Ascending aorta (tissue), 2 donors: Measurements from ENCODE around the gene DPYD. TPM values are rescaled to one million over a fixed set of nuclear protein-coding genes. Genes with fewer than 3 reads are reported as not detected.

Source experiments
- DNase-seq, 2 donors: peaks; one replicate each; pipeline ENCODE4 v3.0.0-alpha.2; 2019; ENCODE audit warnings: low spot score in 2 of 2
- H3K27ac ChIP-seq, 2 donors: fragments of 200-600 bp; sonication (generic); one replicate each; pipeline ENCODE4 v1.5.1; 2016 to 2017; ENCODE audit warnings: mild to moderate bottlenecking in 1 of 2
- H3K27me3 ChIP-seq: fragments of 200-600 bp; sonication (generic); one replicate; pipeline ENCODE4 v1.5.1; 2017
- H3K36me3 ChIP-seq, 2 donors: fragments of 200-600 bp; sonication (generic); one replicate each; pipeline ENCODE4 v1.5.1; 2016
- H3K4me1 ChIP-seq, 2 donors: fragments of 200-600 bp; sonication (generic); one replicate each; pipeline ENCODE4 v1.5.1; 2016 to 2017; ENCODE audit warnings: mild to moderate bottlenecking in 1 of 2
- H3K4me3 ChIP-seq, 2 donors: fragments of 200-600 bp; sonication (generic); one replicate each; pipeline ENCODE4 v1.5.1; 2016 to 2017; ENCODE audit warnings: mild to moderate bottlenecking in 1 of 2
- H3K9me3 ChIP-seq, 2 donors: fragments of 200-600 bp; sonication (generic); one replicate each; pipeline ENCODE4 v1.5.1; 2016
- CTCF ChIP-seq, 3 experiments: fragments of 200-600 bp in 2 of 3; fragments of 450-650 bp in 1 of 3; sonication (generic) in 2 of 3; IDR thresholded peaks; one replicate each; pipeline ENCODE4 v1.5.1; 2016 to 2019; ENCODE audit warnings: antibody characterized with exemption in 3 of 3, mild to moderate bottlenecking in 1 of 3, moderate library complexity in 1 of 3
- intact Hi-C: fragments of 100-400 bp; cut with DNase I; formaldehyde crosslinking; loops from one replicate; pipeline ENCODE4 v1.15.1; 2023
- total RNA-seq: library from RNA; depleted of rRNA; stranded (reverse); fragments of >200 nt; gene quantifications from one replicate; pipeline ENCODE4 v1.1.0, GENCODE V29; 2016

Gene DPYD
- total RNA-seq, 1 donor from 2014 or later = 22.9 TPM

DNA sequence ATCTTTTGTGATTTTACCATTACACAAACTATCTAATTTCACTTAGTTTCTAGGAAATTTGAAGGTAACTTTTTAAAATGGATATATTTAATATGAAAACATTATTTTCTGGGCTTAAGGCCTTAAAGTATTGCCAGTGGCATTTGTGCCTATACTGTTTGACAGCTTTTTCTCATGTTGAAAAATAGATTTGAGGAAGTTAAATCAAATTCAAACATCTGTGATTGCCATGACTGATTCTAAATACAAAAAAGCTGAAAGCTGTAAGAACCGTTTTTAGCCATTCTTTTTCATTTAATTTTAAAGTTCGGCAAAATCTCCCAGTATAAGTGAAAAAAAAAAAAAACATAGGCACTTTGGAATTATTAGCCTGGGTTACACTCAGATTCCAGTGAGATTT, 301.1 kb downstream of the DPYD start:
- no peak for TF ChIP-seq CTCF (IDR thresholded peaks at IDR 0.05)
- no peaks in the 10 kb centered on the region for H3K9me3 ChIP-seq
- no peaks in the 10 kb centered on the region for H3K36me3 ChIP-seq
- H3K27me3 ChIP-seq = no peaks in the 10 kb centered on the region
- DNase-seq = no peak
- no peaks in the 10 kb centered on the region for H3K4me1 ChIP-seq
- H3K27ac ChIP-seq = no peak overlapping the region
- H3K4me3 ChIP-seq = no peak overlapping the region
- intact Hi-C loops = no loop called here

DNA sequence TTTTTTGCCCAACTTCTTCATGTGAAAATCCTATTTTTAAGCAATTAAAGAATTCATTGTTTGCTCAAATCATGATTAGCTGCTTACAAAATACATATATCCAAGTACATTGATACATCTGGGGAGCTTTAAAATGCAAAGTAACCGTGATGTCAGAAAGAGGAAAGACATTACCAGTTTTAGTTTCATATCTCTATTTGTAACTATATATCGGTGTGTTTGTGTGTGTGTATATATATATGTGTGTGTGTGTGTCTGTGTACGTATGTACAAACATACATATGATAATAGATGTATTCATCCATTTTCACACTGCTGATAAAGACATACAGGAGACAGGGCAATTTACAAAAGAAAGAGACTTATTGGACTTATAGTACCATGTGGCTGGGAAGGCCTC, 310.1 kb downstream of the DPYD start:
- intact Hi-C loops = no loop called here
- no peaks in the 10 kb centered on the region for H3K27me3 ChIP-seq
- H3K27ac ChIP-seq = no peak overlapping the region
- DNase-seq = no peak
- H3K9me3 ChIP-seq = no peaks in the 10 kb centered on the region
- no peak overlapping the region for H3K4me3 ChIP-seq
- no peak for TF ChIP-seq CTCF (IDR thresholded peaks at IDR 0.05)
- H3K4me1 ChIP-seq = no peaks in the 10 kb centered on the region
- no peaks in the 10 kb centered on the region for H3K36me3 ChIP-seq

- TF ChIP-seq CTCF (IDR thresholded peaks at IDR 0.05) = no peak
Measured at GRCh38 chr1:97610102-97610501, 310.7 kb downstream of the DPYD start.

GRCh38 chr1:97608272-97608671, 312.6 kb downstream of the DPYD start:
- TF ChIP-seq CTCF (IDR thresholded peaks at IDR 0.05) = no peak
- no peaks in the 10 kb centered on the region for H3K9me3 ChIP-seq
- intact Hi-C loops = no loop called here
- no peak overlapping the region for H3K27ac ChIP-seq
- no peaks in the 10 kb centered on the region for H3K36me3 ChIP-seq
- no peak overlapping the region for H3K4me3 ChIP-seq
- no peaks in the 10 kb centered on the region for H3K4me1 ChIP-seq
- no peak for DNase-seq
- no peaks in the 10 kb centered on the region for H3K27me3 ChIP-seq

More at GRCh38 chr1:97610102-97610501, 310.7 kb downstream of the DPYD start:
- Histone ChIP-seq H3K4me1 (no peaks in the 10 kb centered on the region), H3K27ac (no peak overlapping the region), H3K27me3 (no peaks in the 10 kb centered on the region), H3K9me3 (no peaks in the 10 kb centered on the region), H3K4me3 (no peak overlapping the region), H3K36me3 (no peaks in the 10 kb centered on the region)
- no peak for DNase-seq
- intact Hi-C loops = no loop called here

DNA sequence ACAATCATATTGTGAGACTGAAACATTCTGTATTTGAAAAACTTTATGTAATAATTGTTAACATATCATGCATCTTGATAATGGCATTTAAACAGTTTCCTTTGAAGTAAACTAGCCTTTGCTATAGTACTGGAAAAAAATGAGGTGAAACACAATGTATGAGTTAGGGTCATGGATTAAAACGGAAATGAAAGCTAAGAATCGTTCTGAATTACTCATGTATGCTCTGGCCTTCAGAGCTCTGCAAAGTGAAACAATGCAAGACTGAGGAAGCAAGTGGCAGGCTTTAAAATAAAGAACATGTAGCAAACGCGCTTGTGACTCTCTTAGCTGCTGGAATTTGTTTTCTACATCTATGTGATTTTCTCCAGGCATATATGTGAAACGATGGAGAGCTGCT, 317.1 kb downstream of the DPYD start:
- H3K4me3 ChIP-seq = no peak overlapping the region
- no peaks in the 10 kb centered on the region for H3K36me3 ChIP-seq
- no peak for DNase-seq
- no peaks in the 10 kb centered on the region for H3K9me3 ChIP-seq
- no peak overlapping the region for H3K27ac ChIP-seq
- H3K27me3 ChIP-seq = no peaks in the 10 kb centered on the region
- no peak for TF ChIP-seq CTCF (IDR thresholded peaks at IDR 0.05)
- H3K4me1 ChIP-seq = no peaks in the 10 kb centered on the region
- intact Hi-C loops = no loop called here

DNA sequence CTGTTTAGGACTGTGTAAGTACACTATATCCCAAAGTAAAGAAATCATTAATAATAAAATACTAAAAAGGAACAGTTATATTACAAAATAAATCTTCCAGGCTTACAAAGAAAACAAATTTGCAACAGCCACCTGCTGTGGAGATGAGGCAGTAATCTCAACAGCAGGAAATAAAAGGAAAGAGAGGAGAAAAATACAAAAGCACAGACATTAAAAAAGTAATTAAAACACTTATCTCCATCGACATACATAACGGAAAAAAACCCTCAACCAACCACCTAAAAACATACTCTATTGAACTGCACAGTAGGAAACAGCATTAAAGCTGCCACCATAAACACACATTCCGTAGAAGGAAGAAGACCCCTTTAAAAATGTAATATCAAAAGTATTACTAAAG, 317.6 kb downstream of the DPYD start:
- no peaks in the 10 kb centered on the region for H3K27me3 ChIP-seq
- no peak overlapping the region for H3K27ac ChIP-seq
- no peak overlapping the region for H3K4me3 ChIP-seq
- intact Hi-C loops = no loop called here
- H3K9me3 ChIP-seq = no peaks in the 10 kb centered on the region
- H3K36me3 ChIP-seq = no peaks in the 10 kb centered on the region
- TF ChIP-seq CTCF (IDR thresholded peaks at IDR 0.05) = no peak
- H3K4me1 ChIP-seq = no peaks in the 10 kb centered on the region
- DNase-seq = no peak
